EL (cell line): ENCODE data around the gene SEMA3D.

Experiments used
- DNase-seq: peaks from one replicate; pipeline ENCODE4 v3.0.0-alpha.2; 2016

SEMA3D gene

GRCh38 chr7:85183296-85183695, 3.6 kb downstream of the SEMA3D start:
- DNase-seq, result no peak

- DNase-seq, result no peak
These were observed 8.1 kb downstream of the SEMA3D start for GRCh38 chr7:85178531-85179298.

DNA sequence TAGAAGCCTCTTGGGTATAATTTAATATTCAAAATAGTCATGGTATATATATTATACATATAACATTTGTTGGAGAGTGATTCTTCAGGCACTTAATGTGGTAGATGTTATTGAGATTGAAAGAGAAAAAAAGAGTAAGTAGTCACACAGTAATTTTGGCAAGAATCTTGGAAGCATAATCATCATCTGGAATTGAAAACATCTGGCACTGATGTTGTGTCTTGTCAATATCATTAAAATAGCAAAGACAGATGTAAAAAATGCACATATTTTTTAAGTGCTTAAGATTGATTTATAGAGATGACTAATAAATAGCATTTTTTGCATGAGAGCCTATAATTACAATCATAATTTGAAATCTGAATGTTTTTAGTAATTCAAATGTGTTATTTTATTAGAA, 9.5 kb downstream of the SEMA3D start:
- DNase-seq, result no peak

GRCh38 chr7:85176197-85176596, 10.7 kb downstream of the SEMA3D start:
- peak; percentile 51 for DNase-seq

DNA sequence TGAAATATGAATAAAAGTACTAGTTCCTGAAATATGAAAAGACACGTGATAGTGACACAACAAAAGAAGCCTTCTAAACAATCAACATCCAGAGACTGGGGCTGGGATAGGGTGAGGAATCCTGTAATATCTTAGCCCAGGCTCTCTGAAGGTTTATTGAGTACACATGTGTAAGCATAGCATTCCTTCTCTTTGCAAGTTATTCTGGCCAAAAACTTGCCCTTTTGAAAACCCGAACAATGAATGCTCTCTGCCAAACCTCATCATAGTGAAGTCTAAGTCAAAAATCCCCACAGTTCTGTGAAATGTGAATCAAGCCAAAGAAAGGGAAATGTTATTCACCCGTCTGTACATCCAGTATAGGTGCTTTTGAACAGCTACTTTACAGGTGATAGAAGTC, 11.6 kb downstream of the SEMA3D start:
- DNase-seq, result no peak

DNA sequence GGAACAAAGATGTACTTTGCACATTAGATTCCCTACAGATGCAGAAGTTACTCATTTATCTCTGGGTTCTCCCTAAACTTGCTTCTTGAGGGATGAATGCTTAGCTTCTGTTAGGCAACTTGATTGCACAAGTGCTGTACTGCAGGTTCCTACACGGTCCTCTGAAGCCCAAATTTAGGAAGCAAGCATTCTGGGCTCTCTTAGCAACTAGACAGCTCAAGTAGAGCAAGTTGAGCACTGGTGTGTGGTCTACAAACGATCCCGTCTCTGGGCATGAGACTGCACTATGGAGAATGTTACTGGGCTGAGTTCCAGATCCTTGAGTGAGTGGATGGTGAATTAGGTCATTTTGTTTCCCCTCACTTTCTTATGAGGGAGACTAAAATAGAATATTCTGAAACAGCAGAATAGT, 14.3 kb downstream of the SEMA3D start:
- peak; percentile 87 for DNase-seq

DNA sequence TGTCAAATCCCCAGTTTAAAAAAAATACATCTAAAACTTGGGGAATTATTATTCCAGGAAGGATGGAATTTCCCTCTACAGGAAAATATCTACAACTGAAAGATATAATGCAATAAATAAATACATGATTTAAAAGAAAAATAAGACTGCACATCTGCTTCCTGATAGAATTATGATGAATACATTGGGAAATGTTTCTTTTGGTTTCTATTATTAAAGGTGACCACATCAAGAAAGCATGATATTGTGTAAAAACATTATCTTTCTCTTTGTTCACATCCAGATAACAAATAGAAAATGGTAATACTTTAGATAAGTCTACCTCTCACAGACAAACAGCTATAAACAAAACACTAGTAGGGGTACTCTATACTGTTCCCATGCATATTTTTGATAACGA, 19.2 kb downstream of the SEMA3D start:
- no peak for DNase-seq

DNA sequence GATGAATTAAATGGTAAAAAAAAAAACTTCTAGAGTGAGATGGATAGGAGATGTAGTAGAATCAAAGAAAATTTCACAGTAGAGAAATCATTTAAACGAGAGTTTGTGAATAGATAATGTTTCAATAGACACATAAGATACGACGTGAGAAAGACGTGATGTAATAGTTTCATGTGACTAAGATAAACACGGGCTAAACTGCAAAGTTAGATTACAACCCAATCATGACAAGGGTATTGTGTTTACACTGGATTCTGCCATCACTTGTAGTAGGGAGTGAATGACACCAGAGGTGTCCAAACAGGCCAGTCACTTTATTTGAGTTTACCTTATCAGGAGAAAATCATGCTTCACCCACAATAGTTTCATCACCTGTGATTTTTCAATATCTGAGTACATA, 21.6 kb downstream of the SEMA3D start:
- DNase-seq, result no peak

DNA sequence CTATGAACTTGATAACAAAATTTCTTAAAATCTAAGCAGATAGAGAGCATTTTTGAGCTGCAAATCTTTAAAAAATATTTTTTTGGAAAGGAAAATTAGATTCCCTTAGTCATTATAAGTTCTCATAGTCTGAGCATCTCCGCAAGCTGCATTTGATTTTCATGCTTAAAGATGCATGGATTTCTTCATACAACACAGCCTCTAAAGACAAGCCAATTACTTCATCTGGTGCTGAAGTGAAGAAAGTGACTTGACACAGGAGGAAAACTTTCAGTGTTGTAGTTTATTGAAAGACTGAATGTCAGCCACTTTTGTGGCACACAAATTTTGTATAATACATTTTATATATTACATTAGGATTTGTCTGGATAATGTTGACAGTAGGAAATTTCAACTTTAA, 22.5 kb downstream of the SEMA3D start:
- DNase-seq, result no peak

GRCh38 chr7:85162721-85163120, 24.1 kb downstream of the SEMA3D start:
- no peak for DNase-seq

- peak; percentile 78 for DNase-seq
These were observed 26.6 kb downstream of the SEMA3D start for GRCh38 chr7:85160223-85160622.

GRCh38 chr7:85159003-85159402, 27.9 kb downstream of the SEMA3D start:
- DNase-seq, result no peak

- DNase-seq, result no peak
These were observed 30.1 kb downstream of the SEMA3D start for GRCh38 chr7:85156661-85157208.

- peak; percentile 51 for DNase-seq
These were observed 32.4 kb downstream of the SEMA3D start for GRCh38 chr7:85154282-85154937.

DNA sequence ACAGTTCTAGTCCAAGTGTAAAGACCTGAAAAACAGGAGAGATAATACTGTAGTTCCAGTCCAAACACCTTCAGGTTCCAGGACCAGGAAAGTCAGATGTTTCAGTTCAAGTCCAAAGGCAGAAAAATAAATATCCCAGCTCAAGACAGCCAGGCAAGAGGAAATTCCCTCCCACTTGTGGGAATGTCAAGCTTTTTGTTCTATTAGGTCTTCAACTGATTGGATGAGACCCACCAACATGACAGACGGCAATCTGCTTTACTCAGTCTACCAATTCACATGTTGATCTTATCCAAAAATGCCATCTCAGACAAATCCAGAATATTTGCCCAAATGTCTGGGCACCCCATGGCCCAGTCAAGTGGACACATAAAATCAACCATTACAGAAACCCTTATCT, 33.1 kb downstream of the SEMA3D start:
- DNase-seq, result no peak

- DNase-seq, result no peak
These were observed 36.2 kb downstream of the SEMA3D start for GRCh38 chr7:85150624-85151023.

- no peak for DNase-seq
These were observed 42.1 kb downstream of the SEMA3D start for GRCh38 chr7:85144771-85145170.

GRCh38 chr7:85135977-85136376, 50.9 kb downstream of the SEMA3D start:
- DNase-seq, result peak; percentile 92

- DNase-seq, result no peak
These were observed 53.3 kb downstream of the SEMA3D start for GRCh38 chr7:85133560-85133959.

DNA sequence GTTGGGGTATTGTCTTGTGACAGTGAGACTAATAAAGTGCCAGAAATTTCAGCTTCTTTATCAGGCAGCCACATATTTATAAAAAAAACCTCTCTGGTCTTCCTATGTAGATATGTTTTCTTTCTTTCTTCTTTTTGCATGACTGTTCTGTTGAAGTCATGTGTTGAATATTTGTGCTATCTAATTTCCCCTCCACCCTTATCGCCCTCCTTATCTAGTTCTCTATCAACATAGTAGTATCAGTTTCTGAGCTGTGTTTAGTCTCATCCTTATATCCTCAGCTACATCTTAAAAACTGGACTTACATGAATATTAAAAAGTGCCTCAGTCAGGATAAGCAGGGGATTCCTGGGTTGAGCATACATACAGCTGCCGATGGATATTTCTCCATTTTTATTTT, 53.9 kb downstream of the SEMA3D start:
- DNase-seq, result no peak

DNA sequence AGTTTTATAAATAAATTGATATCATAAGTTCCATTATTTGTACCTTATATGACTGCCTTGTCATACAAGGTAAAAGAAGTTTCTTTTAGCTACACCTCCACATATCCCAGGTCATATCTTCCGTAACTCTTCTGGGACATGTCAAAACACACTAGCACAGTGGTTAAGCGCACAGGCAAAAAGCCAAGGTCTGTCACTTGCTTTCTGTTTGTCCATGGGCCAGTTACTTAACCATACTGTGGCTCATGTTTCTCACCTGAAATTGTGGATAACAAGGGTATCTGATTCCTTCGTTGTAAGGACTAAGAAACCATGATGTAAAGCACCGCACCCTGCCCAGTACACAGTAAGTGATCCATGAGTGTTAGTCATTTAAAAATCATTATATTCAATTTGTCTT, 56.2 kb downstream of the SEMA3D start:
- no peak for DNase-seq

- DNase-seq, result no peak
These were observed 60.5 kb downstream of the SEMA3D start for GRCh38 chr7:85126383-85126782.

DNA sequence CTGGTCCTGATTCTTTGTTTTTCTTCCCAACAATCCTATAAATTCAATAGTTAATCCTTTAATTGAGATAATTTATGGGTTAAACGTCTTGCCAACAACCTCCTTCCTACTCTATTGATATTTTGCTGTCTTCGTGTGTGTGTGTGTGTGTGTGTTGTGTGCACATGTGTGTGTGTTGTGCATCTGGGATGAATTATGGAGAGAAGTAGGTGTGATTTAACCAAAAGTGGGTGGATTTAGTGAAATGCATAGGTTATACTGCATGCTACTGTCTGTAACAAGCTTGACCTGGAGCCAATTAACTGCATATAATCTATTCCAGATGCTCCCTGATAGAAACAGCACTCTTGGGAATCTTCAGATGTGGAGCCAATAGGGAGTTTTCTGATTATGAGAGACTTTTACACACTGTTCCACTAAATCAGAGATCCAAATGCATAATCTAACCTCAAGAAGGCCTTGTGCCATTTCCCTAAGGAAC, 61.2 kb downstream of the SEMA3D start:
- peak; percentile 32 for DNase-seq

- DNase-seq, result no peak
These were observed 61.7 kb downstream of the SEMA3D start for GRCh38 chr7:85125176-85125575.
